Globus pallidus (tissue), 1 donor: ENCODE data around the gene AUTS2.

Experiments
- DNase-seq: peaks from one replicate; pipeline ENCODE4 v3.0.0-alpha.2; 2015; ENCODE audit warnings: low spot score

The AUTS2 gene

DNA sequence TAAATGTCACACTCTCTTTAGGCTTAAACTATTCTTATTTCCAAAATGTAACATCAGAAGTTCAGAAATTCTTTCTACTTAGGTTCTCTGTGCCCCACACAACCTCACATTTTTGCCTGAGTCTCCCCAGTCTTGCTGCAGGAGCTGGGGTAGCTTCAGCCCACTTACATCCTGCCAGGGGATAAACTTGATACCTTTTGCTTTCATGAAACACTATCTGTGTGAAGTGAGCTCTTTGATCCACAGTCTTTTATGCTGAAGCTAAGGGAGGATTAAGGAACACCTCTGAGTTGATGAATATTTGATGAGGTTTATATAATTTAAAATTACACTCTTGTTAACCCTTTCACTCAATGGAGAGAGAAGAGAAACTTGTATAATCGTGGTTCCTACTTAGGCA, 341.0 kb downstream of the AUTS2 start:
- no peak for DNase-seq

DNA sequence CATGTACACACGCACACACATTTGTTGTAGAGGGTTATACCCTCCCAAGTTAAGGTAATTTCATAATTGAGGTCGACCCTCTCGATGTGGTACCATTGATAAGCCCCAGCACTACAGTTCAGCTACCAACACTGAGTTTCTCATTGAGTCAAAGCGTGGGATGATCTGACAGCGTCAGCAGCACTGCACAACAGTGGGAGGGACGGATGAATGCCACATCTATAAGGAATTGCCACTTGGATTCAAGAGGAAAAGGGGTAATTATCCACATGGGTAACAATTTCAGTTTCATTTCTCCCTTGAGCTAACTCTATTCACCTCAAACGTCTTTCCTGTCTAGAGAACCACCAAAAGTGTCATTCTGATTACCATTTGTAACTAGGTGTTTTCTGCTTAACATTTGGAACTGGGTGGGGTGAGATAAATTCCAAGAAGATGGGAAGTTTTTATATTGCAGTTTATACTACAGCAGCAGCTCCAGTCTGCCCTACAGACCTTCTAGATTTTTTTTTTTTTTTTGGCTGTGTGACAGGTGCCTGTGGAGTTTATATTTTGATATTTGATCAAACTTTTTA, 342.9 kb downstream of the AUTS2 start:
- no peak for DNase-seq

DNA sequence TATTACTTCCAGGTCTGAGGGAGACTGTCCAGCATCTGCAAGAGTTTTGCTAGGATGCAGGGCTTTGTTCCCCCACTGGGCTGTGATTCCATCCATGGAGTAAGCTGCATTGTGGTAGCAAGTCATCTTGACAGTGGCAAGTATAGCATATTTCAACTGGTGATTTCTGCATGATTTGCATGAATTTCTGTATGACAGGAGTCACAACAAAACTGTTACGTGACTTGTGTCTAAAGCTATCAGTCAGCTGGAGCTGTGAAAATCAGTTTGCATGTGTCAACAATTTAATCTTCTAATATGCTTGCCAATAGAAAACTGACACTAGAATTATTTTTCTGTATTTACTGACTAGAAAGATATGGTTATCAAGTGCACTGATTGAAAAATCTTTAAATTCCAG, 344.3 kb downstream of the AUTS2 start:
- no peak for DNase-seq

DNA sequence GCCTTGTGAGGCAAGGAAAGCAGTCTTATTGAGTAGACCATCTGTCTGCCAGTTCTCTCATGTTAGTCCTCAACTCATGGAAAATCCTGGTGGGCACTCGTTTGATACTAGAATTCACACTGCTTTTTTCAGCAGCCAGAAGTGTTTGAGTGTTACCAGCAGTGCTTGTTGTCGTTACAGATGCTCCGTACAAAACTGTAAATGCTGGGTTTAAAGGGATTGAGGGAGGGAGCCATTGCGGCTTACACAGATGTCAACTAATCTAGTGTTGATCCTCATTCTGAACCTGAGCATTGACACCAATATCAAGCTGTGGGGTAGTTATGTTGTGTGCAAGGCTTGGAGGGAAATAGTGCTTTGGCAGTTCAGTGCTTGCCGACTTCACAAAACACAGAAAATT, 348.6 kb downstream of the AUTS2 start:
- DNase-seq = no peak

DNA sequence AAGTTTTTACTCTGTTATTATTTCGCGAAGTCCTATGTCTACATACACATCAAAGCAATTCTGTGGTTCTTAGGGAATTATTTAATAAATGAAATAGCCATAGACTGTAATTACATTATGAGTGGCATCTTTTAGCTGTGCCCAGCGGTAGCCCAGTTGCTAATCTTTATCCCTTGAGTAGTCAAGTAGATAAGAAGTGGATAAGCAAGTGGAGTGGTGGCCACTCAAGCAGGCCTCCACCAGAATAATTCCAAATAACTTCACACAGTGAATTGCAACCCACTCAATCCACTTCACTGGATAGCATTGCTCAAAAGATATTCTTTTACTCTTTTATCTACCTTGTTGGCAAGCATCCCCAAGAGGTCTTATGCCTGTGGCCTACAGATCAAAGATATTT, 349.7 kb downstream of the AUTS2 start:
- DNase-seq = no peak

DNA sequence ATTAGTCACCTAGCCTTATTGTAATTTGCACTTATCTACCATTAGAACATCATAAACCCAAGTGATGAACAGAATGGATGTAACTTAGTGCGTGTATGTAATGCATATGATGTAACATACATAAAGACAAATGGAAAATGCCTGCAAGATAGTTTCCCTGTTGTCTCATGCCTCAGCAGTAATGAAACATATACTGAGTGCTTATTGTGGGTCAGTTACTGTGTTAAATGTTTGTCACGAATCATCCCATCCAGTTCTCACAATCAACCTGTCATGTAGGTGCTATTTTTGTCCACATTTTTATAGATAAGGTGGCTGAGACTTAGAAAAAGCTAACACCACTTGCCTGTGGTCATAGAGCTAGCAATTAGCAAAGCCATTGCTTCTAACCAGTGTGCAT, 350.8 kb downstream of the AUTS2 start:
- no peak for DNase-seq

DNA sequence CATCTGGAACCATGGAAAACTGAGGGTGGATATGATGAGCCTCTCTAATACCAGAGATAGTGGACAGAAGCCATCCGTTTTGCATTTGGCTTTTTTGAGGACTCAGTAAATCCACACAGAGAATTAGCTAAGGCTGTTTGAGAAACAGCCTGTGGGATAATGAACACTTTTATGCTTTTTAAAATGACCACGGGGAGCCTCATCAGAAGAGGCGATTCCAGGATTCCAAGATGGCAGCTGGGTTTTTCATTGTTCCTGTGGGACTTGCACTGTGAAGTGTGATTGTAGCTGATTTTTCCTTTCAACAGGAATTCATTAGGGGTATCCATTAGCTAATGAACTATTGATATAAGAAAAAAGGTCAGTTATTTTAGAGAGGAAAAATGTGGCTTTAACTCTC, 353.2 kb downstream of the AUTS2 start:
- DNase-seq = no peak

DNA sequence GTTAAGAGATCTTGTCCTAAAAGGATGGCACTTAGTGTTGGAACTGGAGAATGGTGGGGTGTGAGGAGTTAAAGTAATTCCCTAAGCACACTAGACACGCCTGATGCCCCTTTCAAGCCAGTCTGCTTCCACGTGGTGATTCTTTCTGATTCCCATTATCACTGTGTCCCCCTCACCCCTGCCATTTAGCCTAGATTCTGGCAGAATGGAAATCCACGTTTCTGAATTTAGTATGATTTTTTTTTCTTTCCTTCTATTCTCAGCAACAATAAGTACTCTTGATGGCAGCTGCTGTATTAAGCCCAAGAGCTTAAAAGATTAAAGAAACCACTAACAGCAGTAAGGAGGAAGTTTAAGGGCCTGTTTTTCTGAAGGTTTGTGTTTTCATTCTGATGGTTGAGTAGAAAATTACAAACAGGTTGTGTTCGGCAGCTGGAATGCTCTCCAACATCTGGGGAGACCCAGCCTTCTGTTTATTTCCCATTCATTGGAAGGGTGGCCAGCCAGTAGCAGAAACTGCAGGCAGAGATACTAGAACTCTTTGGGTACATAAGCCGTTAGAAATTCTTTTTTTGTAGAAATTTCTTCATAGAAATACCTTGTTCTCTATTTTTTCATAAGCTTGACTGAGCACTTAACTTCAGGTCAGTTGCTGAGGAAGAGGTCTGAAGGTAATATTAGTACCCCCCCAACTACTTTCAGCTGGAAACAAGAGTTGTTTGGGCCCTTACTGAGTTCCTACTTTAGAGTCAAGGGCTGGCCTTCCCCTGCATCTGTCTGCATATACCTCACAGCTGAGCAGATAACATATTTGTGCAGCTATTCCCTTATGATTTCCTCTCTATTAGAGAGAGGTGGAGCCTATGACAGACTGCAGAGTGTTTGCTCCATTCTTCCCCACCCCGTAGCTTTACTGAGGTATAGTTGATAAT, 355.1 kb downstream of the AUTS2 start:
- DNase-seq = no peak

DNA sequence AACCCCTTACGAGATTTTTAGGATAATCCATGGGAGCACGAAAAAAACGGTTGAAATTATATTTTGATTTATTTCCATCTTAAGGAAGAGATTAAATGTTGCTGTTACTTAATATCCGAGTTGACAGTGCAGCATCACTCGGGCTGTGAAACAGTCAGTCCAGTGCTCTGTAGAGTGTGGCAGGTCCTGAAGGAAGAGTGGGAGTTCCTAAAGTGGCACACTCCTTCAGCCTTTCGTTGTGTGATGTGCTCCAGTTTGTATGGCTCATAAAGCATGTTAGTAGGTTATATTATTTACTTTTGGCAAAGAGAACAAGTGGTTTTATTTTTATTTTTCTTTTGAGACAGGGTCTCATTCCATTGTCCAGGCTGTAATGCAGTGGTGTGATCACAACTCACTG, 358.3 kb downstream of the AUTS2 start:
- no peak for DNase-seq

DNA sequence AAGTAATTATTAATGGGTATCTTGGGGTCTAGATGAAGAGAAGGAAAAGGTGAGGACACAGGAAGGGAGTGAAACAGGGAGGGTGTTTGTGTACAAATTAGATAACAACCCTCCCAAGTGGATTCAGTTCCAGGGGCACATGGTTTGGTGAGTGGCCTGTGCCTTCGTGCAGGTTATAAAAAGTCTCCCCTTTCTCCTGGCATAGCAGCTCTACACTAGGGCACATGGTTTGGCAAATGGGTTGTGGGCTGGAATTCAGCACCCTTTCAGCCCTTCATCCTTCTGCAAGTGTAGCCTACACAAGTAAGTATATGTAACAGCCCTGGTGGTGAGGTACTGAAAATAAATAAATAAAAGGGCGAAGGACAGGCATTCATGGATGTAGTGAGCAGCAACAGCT, 359.4 kb downstream of the AUTS2 start:
- no peak for DNase-seq

DNA sequence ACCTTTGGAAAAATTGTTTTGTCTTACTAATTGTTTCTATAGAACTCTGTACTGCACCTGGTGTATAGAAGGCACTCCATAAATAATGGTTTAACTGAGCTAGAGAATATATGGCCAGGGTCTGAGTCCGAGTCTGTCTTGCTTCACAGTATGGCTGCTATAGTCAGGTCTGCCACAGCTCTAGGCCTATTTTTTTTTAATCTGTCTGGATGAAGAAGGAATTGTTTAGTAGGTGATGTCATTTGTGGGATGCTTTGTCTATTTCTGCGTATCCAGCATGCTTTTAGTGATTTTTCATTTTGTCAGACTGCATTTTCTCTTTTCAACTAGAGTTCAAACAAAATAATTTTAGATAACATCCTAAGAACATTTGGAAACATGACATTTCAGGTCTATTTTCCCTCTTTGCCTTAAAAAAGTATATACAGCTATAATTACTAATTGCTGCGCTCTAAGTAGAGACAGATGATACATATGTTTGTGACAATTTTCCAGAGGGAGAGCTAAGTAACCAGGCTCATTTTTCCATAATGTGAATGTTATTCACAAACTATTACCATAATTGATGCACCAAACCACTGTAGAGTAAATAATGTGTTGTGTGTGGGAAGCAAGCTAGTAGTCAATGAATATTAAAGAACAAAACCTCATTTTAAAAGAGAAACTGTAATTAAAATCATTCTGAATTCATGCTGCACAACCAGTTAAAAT, 361.7 kb downstream of the AUTS2 start:
- no peak for DNase-seq

DNA sequence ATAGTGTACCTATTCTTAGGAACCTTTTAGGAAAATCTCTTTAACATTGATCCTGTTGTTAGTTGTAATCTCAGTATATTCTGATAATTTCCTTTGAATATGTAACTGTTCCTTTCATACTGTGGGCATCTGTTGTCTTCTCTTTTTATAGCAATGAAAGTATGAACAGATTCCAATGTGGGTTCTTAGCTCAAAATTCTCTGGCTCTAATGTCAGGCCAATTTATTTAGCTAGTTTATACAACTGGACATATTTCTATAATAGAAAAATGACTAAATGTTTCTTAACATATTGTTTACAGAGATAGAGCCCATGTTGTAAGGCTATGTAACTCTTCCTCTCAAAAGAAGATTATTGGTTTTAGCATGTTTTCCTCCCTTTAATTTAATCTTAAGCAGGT, 363.2 kb downstream of the AUTS2 start:
- DNase-seq = no peak

DNA sequence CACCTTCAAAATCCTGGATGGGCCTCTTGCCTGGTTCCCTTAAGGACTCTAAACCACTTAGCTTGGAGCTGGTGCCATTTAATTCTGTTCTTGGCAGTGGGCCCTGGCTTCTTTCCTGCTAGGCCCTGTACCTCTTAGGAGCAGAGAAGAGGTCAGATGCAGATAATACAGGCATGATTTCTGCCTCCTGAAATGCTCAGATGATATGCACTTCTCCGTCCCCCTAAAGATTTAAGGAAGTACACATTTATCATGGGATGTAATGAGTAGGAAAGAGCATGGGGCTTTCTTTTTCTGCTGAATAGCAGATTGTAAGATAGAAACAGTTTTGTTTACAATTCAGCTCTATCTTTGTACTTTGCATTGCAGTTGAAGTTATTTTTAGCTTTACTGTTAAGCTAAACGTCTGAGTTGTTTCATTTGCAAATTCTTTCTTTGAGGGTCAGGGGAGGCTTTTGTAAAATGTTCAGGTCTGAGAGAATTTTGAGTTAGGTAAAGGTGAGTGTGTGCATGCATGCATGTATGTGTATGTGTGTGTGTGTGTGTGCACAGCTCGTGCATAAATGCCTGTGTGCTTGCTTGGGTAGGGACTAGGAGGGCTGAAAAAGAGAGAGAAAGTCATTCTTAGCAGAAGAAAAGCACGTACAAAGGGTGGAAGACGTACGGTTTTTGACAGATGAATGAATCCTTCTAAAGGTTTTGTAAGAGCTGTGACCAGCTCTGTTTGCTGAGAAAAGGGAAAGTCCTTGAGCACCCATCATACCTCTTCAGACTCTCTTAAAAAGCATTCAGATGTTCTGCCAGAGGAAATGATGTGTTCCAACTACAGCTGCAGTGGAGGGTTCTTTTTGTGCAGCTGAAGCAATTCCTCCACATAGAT, 364.2 kb downstream of the AUTS2 start:
- peak; percentile 5 for DNase-seq

DNA sequence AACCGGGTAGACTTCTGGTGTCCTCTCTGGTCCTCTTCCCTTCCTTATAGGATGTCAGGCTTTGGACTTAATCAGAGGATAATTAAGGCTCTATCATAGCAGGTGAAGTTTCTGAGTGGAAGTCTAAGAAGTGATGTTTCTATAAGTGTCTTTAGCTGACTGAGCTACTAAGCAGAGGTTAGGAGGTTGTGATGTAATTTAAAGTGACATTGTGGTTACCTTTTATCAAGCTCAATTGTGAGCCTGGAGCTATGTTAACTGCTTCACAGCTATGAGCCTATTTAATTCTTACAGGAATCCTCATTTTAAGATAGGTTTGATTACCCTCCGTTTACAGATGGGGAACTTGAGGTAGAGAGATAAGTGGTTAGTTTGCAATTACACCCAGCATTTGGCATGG, 365.1 kb downstream of the AUTS2 start:
- DNase-seq = no peak

DNA sequence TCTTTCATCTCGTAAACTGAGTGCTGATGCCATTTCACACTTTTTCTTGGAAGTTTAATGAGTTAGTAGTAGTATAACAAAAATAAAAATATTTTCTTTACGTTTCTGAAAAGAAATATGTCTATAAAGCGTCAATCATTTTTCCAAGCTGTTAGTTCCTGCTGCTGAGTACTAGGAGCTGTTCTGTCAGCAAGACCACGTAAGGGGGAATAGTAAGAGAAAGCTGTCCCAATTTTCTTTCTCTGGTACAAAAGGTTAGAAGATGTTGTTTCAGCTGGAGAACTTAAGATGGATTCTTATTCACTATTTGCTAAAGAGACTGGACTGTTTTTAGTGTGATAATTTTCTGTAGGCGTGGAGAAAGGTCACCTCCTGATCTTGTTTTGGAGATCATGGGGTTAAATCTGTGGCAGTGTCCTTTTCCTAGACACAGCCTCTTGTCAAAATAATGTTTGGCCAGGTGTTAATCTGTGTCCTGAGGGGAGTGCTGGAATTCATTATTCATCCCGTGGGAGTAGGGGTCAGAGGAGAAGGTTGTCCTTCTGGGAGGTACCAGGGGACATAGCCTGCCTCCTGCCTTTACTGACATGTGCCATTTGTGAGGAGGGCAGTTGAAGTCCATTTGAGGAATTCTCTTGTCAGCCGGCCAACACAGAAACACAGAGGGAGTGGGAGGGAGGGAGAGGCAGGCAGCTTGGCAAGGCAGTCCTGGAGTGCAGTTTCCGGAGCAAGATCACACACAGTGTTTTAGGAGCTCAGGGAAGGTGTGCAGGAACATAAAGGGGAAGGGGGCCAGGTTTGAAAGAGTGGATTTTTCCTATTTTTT, 368.7 kb downstream of the AUTS2 start:
- no peak for DNase-seq

DNA sequence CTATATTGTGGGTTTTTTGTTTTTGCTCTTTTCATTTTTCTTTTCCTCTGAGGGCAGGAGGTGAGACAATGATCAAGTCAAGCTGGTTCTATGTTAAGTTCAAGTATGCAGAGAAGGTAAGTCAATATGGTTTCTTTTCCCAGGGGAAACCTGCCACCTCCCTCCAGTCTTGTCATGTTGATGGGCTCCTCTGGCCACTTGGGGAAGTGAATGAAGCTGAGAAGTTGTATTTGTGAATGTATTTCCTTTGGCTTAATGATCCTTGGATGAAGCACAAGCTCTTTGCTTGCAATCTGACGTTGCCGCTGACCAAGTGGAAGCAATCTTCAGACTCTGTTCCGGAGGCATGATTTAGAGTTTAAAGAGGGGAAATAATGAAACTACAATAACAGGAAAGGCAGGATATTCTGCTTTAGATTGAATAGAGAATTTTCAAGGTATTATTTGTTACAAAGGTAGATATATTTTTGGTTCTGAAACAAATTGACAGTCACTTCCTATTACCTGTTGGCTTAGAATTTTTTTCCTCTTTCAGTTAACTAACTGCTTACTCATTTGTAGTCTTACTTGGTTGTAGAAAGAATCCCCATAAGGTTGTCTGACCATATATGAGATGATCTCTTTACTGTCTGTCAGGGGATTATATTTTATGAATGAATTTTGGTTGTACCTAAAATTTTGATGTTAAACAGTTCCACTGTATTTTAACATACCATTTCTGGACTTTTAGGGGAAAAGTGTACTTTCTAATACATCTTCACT, 369.6 kb downstream of the AUTS2 start:
- no peak for DNase-seq

DNA sequence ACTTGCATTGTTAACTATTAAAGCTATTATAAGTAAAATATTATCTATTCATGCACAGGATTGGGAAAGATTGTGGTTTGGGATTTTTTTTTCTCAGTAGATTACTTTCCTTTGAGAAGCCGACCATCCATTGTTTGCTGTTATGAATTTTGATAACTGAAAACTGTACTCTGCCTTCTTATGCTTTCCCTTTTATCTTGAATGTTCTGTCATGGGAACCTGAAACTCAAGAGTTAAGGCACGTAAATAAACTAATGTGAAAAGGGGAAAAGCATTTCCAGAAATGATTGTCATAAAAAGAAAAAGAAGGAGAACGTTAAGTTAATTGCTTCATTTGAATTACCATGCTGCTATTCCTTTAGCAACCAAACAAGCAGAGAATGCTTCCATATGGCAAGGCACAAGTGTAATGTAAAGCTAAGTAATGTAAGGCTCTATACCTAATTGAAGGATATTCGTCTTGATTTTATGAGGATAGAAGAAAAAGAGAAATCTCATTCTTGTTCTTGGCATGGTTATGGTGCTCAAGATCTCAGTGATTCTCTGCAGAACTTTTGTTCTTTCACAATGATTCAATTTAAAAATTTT, 370.8 kb downstream of the AUTS2 start:
- DNase-seq = no peak

DNA sequence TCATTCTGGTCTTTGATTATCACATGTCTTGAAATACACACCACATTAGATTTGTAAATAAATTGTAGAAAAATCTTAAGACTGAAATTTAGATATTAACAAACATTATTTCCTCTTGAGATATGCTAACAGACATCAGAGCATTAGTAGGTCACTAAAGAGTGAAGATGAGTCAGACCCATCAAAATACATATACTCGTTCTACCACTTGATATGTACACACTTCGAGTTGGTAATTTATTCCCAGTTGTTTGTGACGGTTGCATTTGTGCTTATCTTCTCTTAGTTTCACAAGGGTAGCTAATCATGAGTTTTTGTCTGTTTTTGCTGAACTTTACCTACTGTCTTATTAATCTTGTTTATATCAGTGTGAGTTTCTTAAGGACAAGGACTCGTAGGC, 383.4 kb downstream of the AUTS2 start:
- no peak for DNase-seq

DNA sequence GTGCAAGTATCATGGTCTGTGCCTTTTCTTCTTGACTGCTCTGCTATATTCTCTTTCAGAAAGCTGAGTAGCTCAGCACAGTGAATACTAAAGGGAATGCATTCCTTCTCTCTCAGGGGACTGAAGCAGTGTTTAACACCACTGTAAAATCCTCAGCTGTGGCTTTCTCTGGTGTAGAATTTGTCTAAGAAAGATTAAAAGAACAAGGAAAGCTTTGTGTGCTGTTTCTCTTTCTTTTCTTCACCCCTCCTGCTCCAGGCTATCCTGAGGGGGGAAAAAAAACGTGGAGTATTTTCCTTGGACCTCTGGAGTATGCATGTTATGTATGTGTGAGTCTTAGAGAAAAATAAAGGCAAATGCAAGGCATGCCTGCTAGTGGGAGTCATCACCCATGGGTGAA, 383.9 kb downstream of the AUTS2 start:
- no peak for DNase-seq

DNA sequence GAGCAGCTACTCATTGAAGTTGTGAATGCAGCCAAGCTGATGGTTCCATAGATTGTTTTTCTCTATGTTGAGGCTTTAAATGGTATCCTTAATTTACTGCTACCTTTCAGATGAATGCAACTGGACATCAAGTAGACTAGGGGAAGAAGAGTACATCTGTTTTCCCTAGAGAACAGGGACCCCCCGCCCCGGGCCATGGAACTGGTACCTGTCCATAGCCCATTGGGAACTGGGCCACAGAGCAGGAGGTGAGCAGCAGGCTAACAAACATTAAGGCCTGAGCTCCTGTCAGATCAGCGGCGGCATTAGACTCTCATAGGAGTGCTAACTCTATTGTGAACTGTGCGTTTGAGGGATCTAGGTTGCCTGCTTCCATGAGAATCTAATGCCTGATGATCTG, 391.3 kb downstream of the AUTS2 start:
- DNase-seq = no peak
